Activated naive CD4-positive, alpha-beta T cell treated with anti-CD3 and anti-CD28 coated beads, Interleukin-2, amount 10 ng/mL, durations not matched to agents 7 days and 5 days (primary cell): ENCODE results near the gene ZNF275.

ENCODE experiments used
- CTCF ChIA-PET: fragments of 350-600 bp; sonication (Branson Sonifier 250); formaldehyde crosslinking; loops from one replicate; lab custom pipeline; 2021; ENCODE audit warnings: antibody characterized with exemption; lab: Charles Lee
- DNase-seq: peaks from one replicate; pipeline ENCODE4 v3.0.0-alpha.2; 2020
- H3K27ac Mint-ChIP-seq: one replicate; pipeline ENCODE4 v1.8.0; 2021; ENCODE audit warnings: mild to moderate bottlenecking, moderate library complexity, mixed read lengths
- H3K27me3 Mint-ChIP-seq: one replicate; pipeline ENCODE4 v1.8.0; 2021; ENCODE audit warnings: mild to moderate bottlenecking, mixed read lengths
- H3K36me3 Mint-ChIP-seq: one replicate; pipeline ENCODE4 v1.8.0; 2021; ENCODE audit warnings: mixed read lengths
- H3K4me1 Mint-ChIP-seq: one replicate; pipeline ENCODE4 v1.8.0; 2021; ENCODE audit warnings: mixed read lengths
- H3K4me3 Mint-ChIP-seq: one replicate; pipeline ENCODE4 v1.8.0; 2021; ENCODE audit warnings: mild to moderate bottlenecking, moderate library complexity, mixed read lengths
- H3K9me3 Mint-ChIP-seq: one replicate; pipeline ENCODE4 v1.8.0; 2021; ENCODE audit warnings: mixed read lengths

The ZNF275 gene

DNA sequence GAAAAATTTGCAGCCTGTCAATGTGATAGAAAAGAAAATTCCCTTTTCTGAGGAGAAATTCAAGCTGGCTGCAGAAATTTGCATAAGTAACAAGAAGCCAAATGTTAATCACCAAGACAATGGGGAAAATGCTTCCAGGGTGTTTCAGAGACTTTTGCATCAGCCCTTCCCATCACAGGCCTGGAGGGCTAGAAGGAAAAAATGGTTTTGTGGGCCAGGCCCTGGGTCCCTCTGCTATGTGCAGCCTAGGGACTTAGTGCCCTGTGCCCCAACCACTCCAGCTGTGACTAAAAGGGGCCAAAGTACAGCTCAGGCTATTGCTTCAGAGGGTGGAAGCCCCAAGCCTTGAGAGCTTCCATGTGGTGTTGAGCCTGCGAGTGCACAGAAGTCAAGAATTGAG, 23.9 kb downstream of the ZNF275 start:
- Mint-ChIP-seq H3K4me3 (no peak overlapping the region), H3K36me3 (peaks cover 18% of the 10 kb centered on the region), H3K27me3 (no peaks in the 10 kb centered on the region)

GRCh38 chrX:153361781-153362397, 27.9 kb downstream of the ZNF275 start:
- Mint-ChIP-seq H3K4me3 (no peak overlapping the region), H3K4me1 (peaks cover 4% of the 10 kb centered on the region), H3K27me3 (no peaks in the 10 kb centered on the region), H3K9me3 (peaks cover 8% of the 10 kb centered on the region), H3K36me3 (peaks cover 17% of the 10 kb centered on the region), H3K27ac (no peak overlapping the region)
- no peak for DNase-seq
- CTCF ChIA-PET, result no interaction called here

More for the DNA sequence above, 23.9 kb downstream of the ZNF275 start:
- Mint-ChIP-seq H3K4me1 (no peaks in the 10 kb centered on the region), H3K9me3 (peaks cover 11% of the 10 kb centered on the region), H3K27ac (no peak overlapping the region)
- CTCF ChIA-PET, result no interaction called here
- DNase-seq, result no peak

DNA sequence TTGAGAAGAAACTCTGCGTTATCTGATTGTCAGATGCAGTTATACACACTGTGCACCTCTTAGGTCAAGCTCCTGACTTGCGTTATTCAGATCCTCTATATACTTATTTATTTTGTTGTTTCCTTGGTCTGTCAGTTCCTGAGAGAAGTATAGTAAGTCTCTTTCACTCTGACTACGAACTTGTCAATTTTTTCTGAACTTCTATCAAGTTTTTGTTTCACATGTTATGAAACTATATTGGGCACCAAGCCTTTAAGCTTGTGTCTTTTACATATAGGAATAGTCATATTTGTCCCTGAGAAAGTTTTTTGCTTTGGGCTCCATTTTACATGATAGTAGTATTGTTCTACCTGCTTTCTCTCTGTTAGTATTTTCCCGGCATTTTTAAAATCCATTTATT, 31.7 kb downstream of the ZNF275 start:
- no peak overlapping the region for H3K4me3 Mint-ChIP-seq
- H3K27ac Mint-ChIP-seq, result no peak overlapping the region
- H3K36me3 Mint-ChIP-seq, result peaks cover 2% of the 10 kb centered on the region
- CTCF ChIA-PET, result no interaction called here
- H3K4me1 Mint-ChIP-seq, result peaks cover 6% of the 10 kb centered on the region
- H3K27me3 Mint-ChIP-seq, result no peaks in the 10 kb centered on the region
- no peak for DNase-seq
- no peaks in the 10 kb centered on the region for H3K9me3 Mint-ChIP-seq

- Mint-ChIP-seq H3K27me3 (no peaks in the 10 kb centered on the region), H3K9me3 (no peaks in the 10 kb centered on the region), H3K27ac (no peak overlapping the region), H3K4me3 (no peak overlapping the region), H3K4me1 (peaks cover 7% of the 10 kb centered on the region), H3K36me3 (peaks cover 2% of the 10 kb centered on the region)
- CTCF ChIA-PET, result no interaction called here
- DNase-seq, result no peak
Observed at GRCh38 chrX:153366119-153366518, 32.2 kb downstream of the ZNF275 start.

- CTCF ChIA-PET, result no interaction called here
- Mint-ChIP-seq H3K4me1 (peaks cover 7% of the 10 kb centered on the region), H3K4me3 (no peak overlapping the region), H3K36me3 (peaks cover 2% of the 10 kb centered on the region), H3K9me3 (no peaks in the 10 kb centered on the region), H3K27ac (no peak overlapping the region), H3K27me3 (no peaks in the 10 kb centered on the region)
- DNase-seq, result no peak
Observed at GRCh38 chrX:153366878-153367538, 33.1 kb downstream of the ZNF275 start.

DNA sequence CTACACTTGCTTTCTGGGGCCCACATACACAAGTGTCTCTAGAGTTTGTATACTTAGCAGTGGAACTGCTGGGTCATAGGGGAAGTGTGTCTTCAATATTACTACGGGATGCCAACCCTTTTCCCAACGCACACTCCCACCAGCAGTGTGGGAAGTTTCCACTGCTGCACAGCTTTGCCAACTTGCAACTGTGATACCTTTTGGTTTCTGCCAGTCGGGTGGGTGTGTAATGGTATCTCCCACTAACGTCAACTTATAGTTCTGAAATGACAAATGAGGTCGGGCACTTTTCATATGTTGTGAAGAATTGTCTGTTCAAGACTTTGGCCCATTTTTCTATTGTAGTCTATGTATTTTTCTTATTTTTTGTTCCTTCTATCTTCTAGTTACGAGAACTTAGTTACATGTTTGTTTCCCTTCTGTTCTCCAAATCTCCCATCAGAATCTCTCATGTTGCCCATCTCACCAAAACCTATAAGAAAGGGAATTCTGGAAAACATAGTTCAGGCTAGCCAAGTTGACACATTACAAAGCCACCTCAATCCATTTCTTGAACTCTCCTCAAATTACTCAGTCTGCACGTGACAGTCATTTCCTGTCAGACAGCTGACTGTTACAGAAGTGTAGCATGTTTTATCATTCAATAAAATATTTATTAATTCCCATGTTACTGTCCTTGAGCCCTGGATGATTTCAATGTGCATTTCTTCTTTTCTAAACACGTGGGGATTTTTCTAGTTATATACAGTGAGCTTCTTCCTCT, 36.5 kb downstream of the ZNF275 start:
- Mint-ChIP-seq H3K4me3 (no peak overlapping the region), H3K9me3 (no peaks in the 10 kb centered on the region), H3K4me1 (peaks cover 7% of the 10 kb centered on the region), H3K36me3 (peaks cover 2% of the 10 kb centered on the region), H3K27ac (no peak overlapping the region), H3K27me3 (peaks cover 3% of the 10 kb centered on the region)
- CTCF ChIA-PET, result no interaction called here
- no peak for DNase-seq

DNA sequence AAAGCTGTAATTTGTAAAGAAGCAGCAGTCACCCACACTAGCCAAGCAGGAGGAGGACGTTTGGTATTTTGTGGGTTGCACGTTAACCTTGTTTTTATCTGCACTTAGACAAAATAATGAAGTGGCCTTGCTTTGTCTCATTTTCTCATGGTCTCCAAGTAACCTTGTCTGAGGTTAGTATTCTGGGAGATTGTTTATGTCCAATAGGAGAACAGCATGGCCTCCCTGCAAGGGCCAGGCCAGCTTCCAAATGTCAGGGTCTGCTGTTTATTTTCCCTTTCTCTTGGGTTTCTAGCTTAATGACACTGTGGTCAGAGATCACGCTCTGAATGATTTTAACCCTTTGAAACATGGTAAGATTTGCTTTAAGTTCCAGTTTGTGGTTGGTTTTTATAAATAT, 37.3 kb downstream of the ZNF275 start:
- Mint-ChIP-seq H3K36me3 (no peaks in the 10 kb centered on the region), H3K27me3 (peaks cover 3% of the 10 kb centered on the region), H3K4me3 (no peak overlapping the region), H3K4me1 (peaks cover 3% of the 10 kb centered on the region), H3K27ac (no peak overlapping the region), H3K9me3 (no peaks in the 10 kb centered on the region)
- no peak for DNase-seq
- CTCF ChIA-PET, result no interaction called here

DNA sequence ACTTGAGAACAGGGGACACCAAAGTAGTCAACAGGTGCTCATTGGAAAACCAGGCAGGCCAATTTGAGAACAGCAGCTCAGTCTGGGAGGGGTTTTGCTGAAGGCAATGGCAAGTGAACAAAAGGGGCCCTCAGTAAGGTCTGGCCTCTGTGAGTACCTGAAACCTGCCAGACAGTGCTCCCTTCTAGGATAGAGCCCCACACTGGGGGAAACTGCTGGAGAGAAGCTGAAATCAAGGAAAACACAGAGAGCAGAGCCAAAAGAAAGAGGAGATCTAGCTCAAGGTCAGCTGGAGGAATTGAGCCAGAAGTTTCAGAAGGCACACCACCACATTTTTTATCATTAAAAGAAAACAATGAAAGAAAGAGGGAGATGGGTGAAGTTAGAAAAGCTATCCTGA, 39.0 kb downstream of the ZNF275 start:
- Mint-ChIP-seq H3K27ac (no peak overlapping the region), H3K4me3 (no peak overlapping the region), H3K27me3 (peaks cover 3% of the 10 kb centered on the region), H3K36me3 (no peaks in the 10 kb centered on the region), H3K9me3 (no peaks in the 10 kb centered on the region), H3K4me1 (peaks cover 3% of the 10 kb centered on the region)
- CTCF ChIA-PET, result no interaction called here
- DNase-seq, result no peak

GRCh38 chrX:153374426-153374825, 40.5 kb downstream of the ZNF275 start:
- Mint-ChIP-seq H3K27me3 (peaks cover 3% of the 10 kb centered on the region), H3K9me3 (no peaks in the 10 kb centered on the region), H3K4me3 (no peak overlapping the region), H3K36me3 (no peaks in the 10 kb centered on the region), H3K27ac (no peak overlapping the region), H3K4me1 (peaks cover 3% of the 10 kb centered on the region)
- CTCF ChIA-PET, result no interaction called here
- DNase-seq, result no peak

- no peak for DNase-seq
- Mint-ChIP-seq H3K27ac (no peak overlapping the region), H3K27me3 (peaks cover 3% of the 10 kb centered on the region), H3K4me3 (no peak overlapping the region), H3K9me3 (no peaks in the 10 kb centered on the region), H3K36me3 (no peaks in the 10 kb centered on the region), H3K4me1 (peaks cover 1% of the 10 kb centered on the region)
- CTCF ChIA-PET, result no interaction called here
Observed at GRCh38 chrX:153375571-153375970, 41.6 kb downstream of the ZNF275 start.

DNA sequence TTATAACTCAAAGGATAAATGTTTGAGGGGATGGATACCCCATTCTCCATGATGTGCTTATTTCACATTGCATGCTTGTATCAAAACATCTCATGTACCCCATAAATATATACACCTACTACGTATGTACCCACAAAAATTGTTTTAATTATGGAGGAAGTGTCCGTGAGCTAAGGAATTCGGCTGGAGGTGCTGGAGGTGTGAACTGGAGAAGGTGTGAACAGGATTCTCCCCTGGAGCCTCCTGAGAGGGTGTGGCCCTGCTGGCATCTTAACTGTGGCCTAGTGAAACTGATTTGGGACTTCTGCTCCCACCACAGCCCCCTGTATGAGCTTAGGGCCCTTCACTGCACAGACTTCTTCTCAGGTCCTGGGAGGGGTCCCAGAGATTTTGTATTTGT, 43.8 kb downstream of the ZNF275 start:
- no peak for DNase-seq
- Mint-ChIP-seq H3K4me1 (no peaks in the 10 kb centered on the region), H3K9me3 (no peaks in the 10 kb centered on the region), H3K36me3 (no peaks in the 10 kb centered on the region), H3K4me3 (no peak overlapping the region), H3K27me3 (peaks cover 3% of the 10 kb centered on the region), H3K27ac (no peak overlapping the region)
- CTCF ChIA-PET, result no interaction called here

DNA sequence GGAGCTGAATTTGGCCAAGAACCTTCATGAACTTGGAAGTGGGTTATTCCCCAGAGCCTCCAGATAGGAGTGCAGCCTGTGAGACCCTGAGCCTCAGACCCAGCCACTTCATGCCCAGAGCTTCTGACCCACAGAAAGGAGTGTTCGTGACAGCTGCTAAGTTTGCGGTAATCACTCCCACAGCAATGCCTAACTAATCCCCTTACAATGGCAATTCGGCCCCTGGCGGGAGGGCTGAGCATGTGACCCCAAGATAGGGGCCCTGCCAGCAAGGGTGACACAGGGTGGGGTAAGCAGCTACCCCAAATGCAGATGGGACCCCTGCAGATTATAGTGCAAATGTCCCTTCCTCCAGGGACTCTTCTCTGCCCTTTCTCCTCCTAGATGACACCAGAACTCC, 44.7 kb downstream of the ZNF275 start:
- Mint-ChIP-seq H3K27ac (no peak overlapping the region), H3K4me1 (no peaks in the 10 kb centered on the region), H3K36me3 (no peaks in the 10 kb centered on the region), H3K4me3 (no peak overlapping the region), H3K9me3 (no peaks in the 10 kb centered on the region), H3K27me3 (no peaks in the 10 kb centered on the region)
- CTCF ChIA-PET, result no interaction called here
- no peak for DNase-seq

GRCh38 chrX:153379508-153379907, 45.6 kb downstream of the ZNF275 start:
- Mint-ChIP-seq H3K4me3 (no peak overlapping the region), H3K4me1 (no peaks in the 10 kb centered on the region), H3K36me3 (no peaks in the 10 kb centered on the region), H3K27ac (no peak overlapping the region), H3K9me3 (no peaks in the 10 kb centered on the region), H3K27me3 (no peaks in the 10 kb centered on the region)
- DNase-seq, result no peak
- CTCF ChIA-PET, result no interaction called here

GRCh38 chrX:153379971-153380581, 46.1 kb downstream of the ZNF275 start:
- Mint-ChIP-seq H3K4me1 (no peaks in the 10 kb centered on the region), H3K36me3 (no peaks in the 10 kb centered on the region)
- CTCF ChIA-PET, result no interaction called here

More at GRCh38 chrX:153379971-153380581, 46.1 kb downstream of the ZNF275 start:
- Mint-ChIP-seq H3K4me3 (no peak overlapping the region), H3K27ac (no peak overlapping the region), H3K27me3 (no peaks in the 10 kb centered on the region), H3K9me3 (no peaks in the 10 kb centered on the region)
- no peak for DNase-seq
